ENCODE data around the gene NCEH1. TPM values are rescaled to one million over a fixed set of nuclear protein-coding genes. Genes with fewer than 3 reads are reported as not detected.

Gene NCEH1
- total and polyA plus RNA-seq, 2 of the 4 experiments (the other 2 are of a cell fraction), result 22.3 to 23.3 TPM

GRCh38 chr3:172596394-172596706, 114.5 kb downstream of the NCEH1 start:
- CTCF ChIA-PET, result interaction anchor here (0.6 to 1.4 kb wide), 5 partner anchors 10 to 205 kb away, joined by 3 read pairs; no protein-coding TSS in a partner anchor
- Histone ChIP-seq H2AK9ac (replicated peaks; ENCODE audit: low read depth, low read length, poor library complexity) (no peak overlapping the region), H2BK15ac (ENCODE audit: low read depth, low read length) (no peak overlapping the region), H4K8ac (ENCODE audit: low read depth in 2 of 2, low read length in 2 of 2) (no peak overlapping the region), H3K4me2 (ENCODE audit: low read depth, low read length) (no peak overlapping the region), H3K9me1 (ENCODE audit: insufficient read depth, low read length) (no peaks in the 10 kb centered on the region), H3K27me3 (ENCODE audit: control insufficient read depth, insufficient read depth, low read length) (0 out of 2 replicates have a peak, but pooled peaks cover 1% of the 10 kb centered on the region), H3K4ac (ENCODE audit: low read depth, low read length) (no peak overlapping the region), H2BK120ac (ENCODE audit: low read depth, low read length) (no peak overlapping the region), H3K9me3 (ENCODE audit: control insufficient read depth, insufficient read depth, low read length) (no peaks in the 10 kb centered on the region), H3K36me3 (ENCODE audit: control insufficient read depth, insufficient read depth, low read length) (no peaks in the 10 kb centered on the region), H4K5ac (ENCODE audit: low read depth, low read length) (no peak overlapping the region), H3K4me1 (ENCODE audit: control insufficient read depth, insufficient read depth, low read length) (no peaks in the 10 kb centered on the region), H3K14ac (replicated peaks; ENCODE audit: low read depth, low read length) (no peak overlapping the region), H2AK5ac (ENCODE audit: low read depth, low read length) (no peak overlapping the region), H3K9ac (ENCODE audit: low read depth, low read length) (no peak overlapping the region), H4K91ac (ENCODE audit: insufficient read depth, low read depth, low read length) (no peak overlapping the region), H2AFZ (replicated peaks; ENCODE audit: low read length, poor library complexity) (no peak overlapping the region), H3K23ac (ENCODE audit: low read depth, low read length) (no peak overlapping the region), H3K18ac (ENCODE audit: low read depth, low read length) (no peak overlapping the region), H2BK20ac (ENCODE audit: low read depth, low read length) (no peak overlapping the region), H4K20me1 (ENCODE audit: insufficient read depth, low read length) (no peaks in the 10 kb centered on the region), H3K4me3 (ENCODE audit: insufficient read depth, low read depth, low read length) (no peak overlapping the region), H2BK5ac (ENCODE audit: low read depth, low read length, poor library complexity, severe bottlenecking) (no peak overlapping the region), H3K27ac (ENCODE audit: insufficient read depth, low read length) (no peak overlapping the region), H3K79me1 (ENCODE audit: low read depth in 1 of 2, low read length in 2 of 2) (no peaks in the 10 kb centered on the region), H3K56ac (ENCODE audit: extremely low read depth, insufficient read depth, low read length) (no peak overlapping the region)
- TF ChIP-seq CHD1 (IDR thresholded peaks at IDR 0.05; ENCODE audit: low read depth, low read length) (no peak), RCOR1 (IDR thresholded peaks at IDR 0.05; ENCODE audit: insufficient replicate concordance, low read length) (no peak), MXI1 (IDR thresholded peaks at IDR 0.05; ENCODE audit: borderline replicate concordance, low read depth, low read length) (no peak), SMC3 (IDR thresholded peaks at IDR 0.05; ENCODE audit: low read depth, low read length) (no peak), NFE2L2 (IDR thresholded peaks at IDR 0.05; ENCODE audit: low read depth, low read length) (no peak), FOS (IDR thresholded peaks at IDR 0.05; ENCODE audit: low read depth, low read length) (no peak)
- intact Hi-C loops (cut with micrococcal nuclease) (loop anchor here (1.0 kb wide), 1 partner anchor 106 kb away; no protein-coding TSS in a partner anchor), in situ Hi-C loops (cut with MboI; ENCODE audit: low sequenced_read_pairs) (no loop called here), dilution Hi-C loops (cut with HindIII; ENCODE audit: low sequenced_read_pairs, unreplicated experiment) (no loop called here)
- DNase-seq (no peak), ATAC-seq (ENCODE audit: low read depth) (no peak)
- POLR2A ChIA-PET (ENCODE audit: unreplicated experiment), result no interaction called here
- WGBS, 2 experiments (ENCODE audit: extremely low coverage in 2 of 2, insufficient read length in 1 of 2), result no CpG with 5 or more reads among the region's 2 CpGs
- BruUV-seq (replicated peaks), result no TSS peak

Measured in IMR-90 (cell line).